Hypothalamus (tissue), 51 donors: ENCODE data around the gene KCNMB2.

Source experiments
- DNase-seq, 51 donors: peaks; one replicate each; lab custom pipeline; 2025; lab: John Stamatoyannopoulos, UW

The KCNMB2 gene

DNA sequence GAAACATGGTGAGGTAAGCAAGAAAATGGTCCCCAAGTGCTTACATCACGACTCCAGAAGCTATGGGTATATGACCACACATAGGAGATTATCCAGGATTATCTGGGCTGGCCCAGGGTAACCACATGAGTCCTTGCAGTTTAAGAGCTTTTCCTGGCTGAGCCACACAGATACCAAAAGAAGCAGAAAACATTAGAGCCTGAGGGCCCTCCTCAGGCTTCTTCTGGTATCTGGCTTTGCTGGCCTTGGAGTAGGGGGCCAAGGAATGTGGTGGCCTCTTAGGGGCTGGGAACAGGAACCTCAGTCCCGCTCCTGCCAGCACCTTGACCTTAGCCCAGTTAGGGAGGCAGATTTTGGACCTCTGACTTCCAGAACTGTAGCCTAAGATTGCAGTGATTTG, 259.1 kb downstream of the KCNMB2 start:
- no peak for DNase-seq

DNA sequence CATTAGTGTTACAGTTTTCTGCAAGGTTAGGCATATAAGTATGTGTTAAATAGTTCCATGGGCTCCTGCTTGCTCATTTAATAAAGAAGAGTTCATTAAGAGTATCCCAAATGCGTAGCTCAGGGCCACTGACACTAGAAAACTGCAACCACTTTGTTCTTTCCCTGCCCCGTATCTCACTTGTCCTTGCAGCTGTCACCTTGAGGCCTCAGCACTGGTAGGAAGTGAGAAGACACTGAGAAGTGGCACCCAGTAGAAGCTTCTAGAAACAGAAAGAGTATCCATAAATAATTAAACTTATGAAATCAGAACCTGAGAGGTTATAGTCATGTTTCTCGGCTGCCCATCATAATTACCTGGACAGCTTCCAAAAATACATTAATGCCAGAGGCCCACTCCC, 266.0 kb downstream of the KCNMB2 start:
- no peak for DNase-seq

DNA sequence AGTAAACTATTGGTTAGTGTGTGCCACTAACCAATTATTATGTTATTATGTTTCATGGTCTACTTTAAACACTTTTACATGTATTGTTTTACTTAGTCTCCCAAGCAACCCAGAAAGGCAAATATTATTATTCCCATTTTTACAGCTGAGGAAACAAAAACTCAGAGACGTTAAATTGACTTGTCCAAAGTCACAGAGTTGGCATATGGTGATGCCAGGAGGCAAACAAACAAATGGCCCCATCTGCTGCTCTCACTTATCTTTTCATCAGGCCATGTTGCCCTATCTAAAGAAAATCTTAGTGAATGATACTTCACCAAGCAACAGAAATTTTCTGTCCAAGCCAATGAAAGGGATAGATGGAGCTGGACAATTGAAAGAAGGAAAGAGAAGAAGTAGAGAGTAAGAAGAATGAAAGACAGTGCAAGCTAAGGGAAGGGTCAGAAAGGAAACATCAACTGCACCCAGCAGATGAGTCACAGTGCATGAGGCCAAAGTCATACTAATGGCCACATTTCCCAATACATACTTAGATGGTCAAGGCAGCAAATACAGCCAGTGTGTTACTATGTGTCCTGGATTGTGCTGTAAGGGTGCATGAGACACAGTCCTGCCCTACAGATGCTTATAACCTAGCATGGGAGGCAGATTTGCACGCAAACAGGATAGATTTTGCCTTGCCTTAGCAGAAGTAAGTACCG, 266.9 kb downstream of the KCNMB2 start:
- no peak for DNase-seq

DNA sequence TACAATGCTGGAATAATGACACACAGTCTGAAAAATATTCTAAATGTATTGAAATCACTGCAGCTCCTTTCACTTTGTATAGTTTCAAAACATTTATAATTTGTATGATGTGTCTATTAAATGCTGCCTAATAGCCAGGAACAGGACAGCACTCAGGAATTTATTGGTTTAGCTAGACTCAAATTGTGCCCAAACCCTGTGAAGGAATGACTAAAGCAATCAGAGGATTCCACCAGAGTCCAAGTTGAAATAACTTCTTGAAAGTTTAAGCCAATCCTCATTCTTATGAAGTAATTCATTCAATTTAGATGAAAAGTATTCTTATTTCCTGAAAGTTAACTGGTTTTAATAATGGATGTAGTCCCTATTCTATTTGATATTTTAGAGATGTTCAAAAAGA, 268.4 kb downstream of the KCNMB2 start:
- DNase-seq = no peak

DNA sequence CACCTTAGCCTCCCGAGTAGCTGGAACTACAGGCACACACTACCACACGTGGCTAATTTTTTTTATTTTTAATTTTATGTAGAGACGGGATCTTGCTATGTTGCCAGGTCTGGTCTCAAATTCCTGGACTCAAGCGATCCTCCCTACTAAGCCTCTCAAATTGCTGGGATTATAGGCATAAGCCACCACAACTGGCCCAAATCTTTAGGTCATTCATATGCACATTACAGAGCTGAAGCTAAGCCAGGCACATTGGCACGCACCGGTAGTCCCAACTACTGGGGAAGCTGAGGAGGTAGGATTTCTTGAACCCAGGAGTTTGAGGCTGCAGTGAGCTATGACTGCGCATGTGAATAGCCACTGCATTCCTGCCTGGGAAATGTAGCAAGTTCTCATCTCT, 269.5 kb downstream of the KCNMB2 start:
- no peak for DNase-seq

DNA sequence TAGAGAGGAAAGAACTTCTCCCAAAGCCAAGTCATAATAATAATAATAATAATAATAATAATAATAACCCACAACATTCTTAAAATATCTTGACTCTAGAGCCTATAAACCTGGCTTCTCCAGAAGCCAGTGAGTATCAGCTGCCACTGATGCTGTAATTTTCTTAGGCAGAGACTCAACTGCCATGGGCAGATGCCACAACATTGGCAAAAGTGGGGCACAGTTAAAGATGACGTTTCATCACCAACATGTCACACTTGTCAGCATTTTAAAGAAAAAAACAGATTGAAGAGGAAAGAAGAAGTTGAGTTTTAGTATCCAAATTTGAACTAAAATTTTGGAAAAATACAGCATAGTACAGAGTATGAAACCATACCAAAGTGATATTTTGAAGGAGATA, 270.4 kb downstream of the KCNMB2 start:
- DNase-seq = no peak

DNA sequence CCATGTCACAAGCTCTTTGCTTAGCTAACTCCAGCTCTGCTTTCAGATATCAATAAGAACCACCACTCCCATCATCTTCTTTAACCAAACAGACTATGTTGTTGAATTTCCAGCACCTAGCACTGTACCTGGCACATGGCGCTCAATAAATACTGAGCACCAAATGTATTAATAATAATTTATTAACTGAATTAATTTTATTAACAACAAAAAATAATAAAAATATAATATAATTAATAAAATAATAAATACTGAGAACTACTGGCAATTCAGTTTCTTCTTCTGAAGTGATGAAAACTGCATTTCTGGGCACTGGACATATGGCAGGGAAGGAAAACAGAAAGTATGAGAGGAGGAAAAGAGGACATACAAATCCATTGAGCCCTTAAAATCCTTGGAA, 271.5 kb downstream of the KCNMB2 start:
- DNase-seq = no peak

DNA sequence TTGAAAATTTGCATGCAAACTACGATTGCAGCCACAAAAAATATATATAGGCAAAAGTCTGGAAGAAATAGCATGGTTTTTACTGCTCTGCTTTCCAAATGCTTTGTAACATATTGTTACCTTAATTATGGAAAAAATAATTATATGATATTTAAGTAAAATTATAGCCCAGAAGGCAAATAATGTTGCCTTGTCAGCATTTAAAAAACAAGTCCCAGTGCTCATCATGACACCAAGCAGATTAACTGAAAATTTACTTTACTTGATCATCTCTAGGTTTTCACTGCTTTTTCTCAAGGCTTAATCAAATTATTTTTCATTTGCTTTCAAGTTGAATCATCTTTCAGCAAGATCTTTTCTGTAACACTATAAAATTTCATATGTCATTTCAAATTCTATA, 272.5 kb downstream of the KCNMB2 start:
- no peak for DNase-seq

DNA sequence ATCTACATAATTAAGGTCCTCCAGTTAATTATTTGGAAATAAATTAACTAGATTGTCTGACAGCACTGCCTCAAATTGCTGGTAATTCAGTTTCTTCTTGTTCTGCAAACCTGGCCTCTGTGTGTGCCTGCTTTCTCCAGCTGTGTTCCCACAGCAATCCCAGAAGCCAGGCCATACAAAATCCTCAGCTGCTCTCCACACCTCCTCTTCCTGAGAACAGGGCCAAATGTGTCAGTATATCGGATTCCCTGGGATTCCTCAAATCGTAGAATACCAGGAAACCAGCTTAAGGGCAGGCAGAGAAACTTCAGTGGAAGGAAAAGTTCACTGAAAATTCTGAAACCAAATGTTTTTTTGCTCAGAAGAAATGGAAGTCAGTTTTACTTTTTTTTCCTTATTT, 273.9 kb downstream of the KCNMB2 start:
- DNase-seq = no peak

DNA sequence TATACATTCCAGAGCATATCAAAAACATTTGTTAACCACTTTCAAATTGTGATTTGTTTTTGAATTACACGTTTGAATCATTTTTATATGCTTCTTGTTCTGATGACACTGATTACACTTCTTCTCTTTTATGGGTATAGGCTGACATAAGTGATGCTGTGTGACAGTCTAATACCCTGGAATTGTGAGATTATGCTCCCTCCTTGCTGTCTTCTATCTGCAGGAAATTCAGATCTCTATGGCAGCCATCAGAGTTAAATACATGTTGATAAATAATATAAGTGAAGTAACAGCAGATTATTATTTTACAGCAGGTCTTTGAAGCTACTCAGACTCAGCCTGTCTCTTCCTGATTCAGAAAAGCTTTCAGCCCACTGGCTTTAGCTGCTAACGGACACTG, 286.5 kb downstream of the KCNMB2 start:
- no peak for DNase-seq

DNA sequence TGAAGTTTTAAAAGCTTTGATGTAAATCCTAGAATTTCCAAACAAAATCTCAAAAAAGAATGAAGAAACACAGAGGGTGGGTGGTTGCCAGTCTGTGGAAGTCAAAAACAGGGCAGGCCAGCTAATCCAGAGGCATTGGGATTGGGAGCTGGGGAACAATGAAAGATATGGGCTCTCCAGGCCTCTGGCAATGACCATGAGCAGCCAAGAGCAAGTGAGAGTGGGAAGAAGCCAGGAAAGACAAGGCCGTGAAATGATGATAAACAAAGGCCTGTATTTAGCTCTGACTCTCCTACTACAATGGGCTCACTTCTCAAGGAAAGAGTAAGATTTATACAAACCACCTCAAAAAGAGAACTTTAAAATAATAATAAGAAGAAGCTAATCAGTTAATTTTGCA, 286.9 kb downstream of the KCNMB2 start:
- DNase-seq = no peak

DNA sequence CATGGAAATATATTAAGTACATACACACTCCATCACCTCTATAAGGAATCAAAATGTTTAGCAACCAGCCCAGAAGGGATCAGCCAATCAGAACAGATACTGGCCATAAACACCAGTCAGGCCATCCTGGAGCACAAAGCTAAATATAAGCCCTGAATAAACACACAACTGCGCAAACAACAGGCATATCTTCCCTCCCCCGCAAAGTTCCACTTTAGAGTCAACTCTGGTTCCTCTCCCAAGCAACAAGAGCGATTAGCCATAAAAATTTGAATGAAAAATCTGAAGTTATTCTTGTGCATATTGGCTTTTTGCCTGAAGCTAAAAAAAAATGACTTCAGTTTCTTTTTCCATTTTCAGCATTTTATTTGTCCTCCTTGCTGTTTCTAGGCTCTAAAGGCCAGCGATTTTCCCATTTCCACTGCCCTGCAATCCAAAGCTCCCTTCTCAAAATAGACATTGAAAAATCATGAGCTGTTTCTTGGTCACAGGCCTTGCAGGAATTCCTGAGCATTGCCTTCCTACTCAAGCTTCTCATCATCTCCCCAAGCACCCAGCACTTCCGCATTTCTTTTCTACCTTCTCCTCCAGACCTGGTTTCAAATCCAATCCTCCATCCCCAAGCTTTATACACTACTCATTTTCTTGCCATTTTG, 287.5 kb downstream of the KCNMB2 start:
- DNase-seq = no peak

DNA sequence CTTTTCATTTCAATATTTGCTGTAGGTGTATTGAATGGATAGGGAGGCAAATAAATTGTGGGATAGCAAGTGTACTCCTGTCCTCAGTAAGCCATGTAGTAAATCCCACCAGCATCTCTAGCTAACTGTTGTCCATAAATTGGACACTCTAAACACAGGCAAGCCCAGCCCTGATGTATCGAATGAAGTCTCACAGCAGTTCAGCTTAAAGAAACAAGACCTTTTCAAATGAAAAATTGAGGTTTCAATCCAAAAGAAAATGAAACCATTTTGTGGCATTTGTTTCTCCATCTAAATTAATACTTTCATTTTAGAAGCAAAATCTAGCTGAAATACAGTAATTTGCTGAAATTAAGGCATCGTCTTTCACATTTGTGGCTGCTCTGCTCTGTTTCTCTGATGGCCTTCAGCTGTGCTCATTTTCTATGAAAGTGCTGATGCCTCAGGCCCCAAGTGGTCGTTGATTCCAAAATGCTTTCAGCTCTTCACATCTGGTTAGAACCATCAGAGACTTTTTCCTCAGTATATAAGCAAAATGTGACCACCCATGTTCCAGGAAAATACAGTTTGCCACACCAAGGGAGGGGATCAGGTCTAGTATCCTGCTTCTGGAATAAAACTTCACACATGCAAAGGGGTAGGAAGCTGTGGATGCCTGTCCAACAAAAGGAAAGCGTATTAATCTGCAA, 290.3 kb downstream of the KCNMB2 start:
- no peak for DNase-seq

DNA sequence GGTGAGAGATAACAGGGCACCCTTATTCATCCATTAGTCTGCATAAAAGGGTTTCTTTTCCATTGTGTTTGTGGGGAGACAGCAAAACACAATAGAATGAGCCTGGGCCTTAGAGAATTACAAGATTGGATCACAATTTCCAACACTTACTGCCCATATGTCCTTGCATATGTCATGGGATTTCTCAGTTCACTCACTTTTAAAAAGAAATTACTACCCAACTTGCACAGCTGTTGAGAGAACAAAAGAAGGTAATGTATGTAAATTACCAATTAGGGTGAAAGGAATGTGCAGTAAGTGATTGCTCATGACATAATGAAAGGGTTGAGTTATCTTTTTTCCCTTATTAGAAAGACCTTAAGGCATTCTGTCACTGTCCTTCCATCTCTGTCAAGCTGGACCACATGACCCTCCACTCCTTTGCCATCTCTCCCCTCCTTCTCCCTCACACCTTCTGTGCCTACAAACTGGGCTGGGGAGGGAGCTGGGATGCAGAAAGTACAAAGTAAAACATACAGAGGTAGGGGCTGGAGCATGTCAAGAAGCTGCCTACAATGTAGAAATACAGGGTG, 291.1 kb downstream of the KCNMB2 start:
- DNase-seq = no peak

DNA sequence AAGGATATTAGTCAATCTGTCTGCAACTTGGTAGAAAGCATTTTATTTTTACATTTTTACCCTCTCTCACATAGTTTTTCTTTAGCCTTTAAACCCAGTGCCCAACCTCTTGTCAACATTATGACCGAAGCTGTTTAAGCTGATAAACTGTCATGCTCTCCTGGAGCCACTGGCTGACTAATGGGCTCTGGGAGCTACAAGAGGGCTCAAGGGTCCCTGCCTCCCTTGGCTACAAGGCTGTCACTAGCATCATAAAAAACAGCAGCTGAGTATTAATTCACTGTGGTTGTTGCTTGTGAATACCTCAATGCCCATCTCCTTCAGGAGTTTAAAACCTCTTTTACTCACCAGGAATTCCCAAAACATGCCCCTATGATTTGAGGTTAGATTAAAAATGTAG, 297.5 kb downstream of the KCNMB2 start:
- DNase-seq = no peak

DNA sequence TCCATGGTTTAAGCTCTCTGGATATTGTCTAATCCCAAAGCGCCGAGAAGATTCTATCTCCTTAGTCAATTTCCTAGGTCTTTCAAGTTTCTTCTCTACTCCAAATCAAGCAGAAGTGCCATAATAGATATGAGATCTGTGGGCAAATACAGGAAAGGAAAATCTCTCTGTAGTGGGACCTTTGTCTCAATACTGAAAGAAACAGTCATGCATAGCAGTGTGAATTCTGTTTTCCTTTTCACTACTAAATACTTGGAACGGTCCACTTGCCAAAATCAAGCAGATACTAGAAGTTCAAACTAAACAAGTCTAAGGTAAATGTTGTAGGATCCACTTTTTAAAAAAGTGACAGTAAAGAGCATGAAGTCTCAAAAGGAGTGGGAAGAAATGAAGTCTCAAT, 298.8 kb downstream of the KCNMB2 start:
- DNase-seq = no peak

DNA sequence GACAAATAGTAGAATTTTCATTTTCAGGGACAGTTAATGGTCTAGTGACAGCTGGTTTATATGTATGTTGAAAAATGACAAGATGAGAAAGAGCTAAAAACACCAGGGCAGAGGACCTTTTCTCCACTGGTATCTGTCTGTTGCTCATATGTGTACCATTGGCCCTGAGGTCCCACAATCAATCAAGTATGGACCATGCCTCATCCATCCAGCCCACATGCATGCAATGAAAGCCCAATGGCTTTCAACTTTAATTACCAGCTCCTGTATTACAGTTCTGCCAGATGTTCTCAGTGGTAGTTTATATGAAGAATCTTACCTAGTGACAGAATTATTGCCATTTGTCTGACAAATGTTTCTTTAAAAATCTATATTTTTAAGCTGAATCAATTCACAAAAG, 301.3 kb downstream of the KCNMB2 start:
- no peak for DNase-seq

DNA sequence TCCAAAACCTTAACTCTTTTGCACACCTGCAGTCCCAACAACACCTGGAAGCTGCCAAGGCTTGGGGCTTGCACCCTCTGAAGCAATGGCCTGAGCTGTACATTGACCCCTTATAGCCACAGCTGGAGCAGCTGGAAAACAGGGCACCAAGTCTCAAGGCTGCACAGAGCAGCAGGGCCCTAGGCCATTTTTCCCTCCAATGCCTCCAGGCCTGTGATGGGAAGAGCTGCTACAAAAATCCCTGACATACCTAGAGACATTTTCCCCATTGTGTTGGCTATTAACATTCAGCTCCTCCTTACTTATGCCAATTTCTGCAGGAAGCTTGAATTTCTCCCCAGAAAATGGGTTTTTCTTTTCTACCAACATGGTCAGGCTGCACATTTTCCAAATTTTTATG, 304.4 kb downstream of the KCNMB2 start:
- DNase-seq = no peak

DNA sequence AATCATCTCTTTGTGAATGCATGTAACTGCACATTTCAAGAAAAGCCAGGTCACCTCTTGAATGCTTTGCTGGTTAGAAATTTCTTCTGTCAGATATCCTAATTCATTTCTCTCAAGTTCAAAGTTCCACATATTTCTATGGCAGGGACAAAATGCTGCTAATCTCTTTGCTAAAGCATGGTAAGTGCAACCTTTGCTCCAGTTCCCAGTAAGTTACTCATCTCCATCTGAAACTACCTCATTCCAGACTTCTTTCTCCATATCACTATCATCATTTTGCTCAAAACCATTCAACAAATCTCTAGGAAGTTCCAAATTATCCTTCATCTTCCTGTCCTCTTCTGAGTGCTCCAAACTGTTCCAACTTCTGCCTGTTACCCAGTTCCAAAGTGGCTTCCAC, 304.8 kb downstream of the KCNMB2 start:
- no peak for DNase-seq

DNA sequence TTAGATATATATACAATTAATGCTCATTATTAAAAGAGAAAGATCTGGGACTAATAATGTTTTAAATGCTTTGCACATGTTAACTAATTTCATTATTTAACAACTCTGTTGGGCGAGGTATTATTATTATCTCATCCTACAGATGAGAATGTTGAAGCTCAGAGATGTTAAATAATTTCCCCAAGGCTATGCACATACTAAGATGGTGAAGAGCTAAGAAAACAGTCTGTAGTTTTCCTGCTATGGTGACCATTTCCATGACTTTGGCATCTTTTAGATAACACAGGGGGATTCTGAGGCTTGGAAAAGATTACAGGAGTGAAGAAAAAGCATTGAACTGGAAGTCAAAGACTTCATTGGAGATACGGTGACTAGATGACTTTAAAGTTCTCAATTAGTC, 308.7 kb downstream of the KCNMB2 start:
- no peak for DNase-seq

DNA sequence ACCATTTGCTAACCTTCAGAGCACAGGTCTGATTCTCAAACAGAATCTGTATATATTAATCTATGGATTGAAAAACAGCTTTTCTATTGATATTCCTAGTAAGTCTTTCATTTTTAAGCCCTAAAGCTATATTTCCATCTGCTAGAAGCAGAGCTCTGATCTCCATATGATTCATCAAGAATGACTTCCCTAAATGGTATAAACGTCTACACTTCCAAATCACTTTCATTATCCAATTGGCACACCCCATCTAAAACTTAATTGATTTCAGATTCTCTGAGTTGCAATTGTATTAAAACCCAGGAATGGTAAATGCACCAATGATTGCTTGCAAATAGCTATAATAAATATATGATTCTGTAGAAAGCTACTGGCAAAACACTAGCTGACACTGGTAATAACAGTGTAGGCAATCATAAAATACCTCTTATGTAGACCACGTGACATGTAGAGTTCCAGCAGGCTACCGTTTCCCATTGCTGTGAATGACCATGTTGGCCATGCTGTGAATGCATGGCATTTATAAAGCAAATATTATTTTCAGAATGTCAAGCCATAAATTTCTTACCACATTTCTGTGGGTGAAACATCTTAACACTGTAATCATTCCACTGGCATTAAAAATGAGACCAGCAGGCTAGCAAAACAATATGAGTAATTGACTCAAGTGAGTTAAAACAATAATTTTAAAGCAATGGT, 309.3 kb downstream of the KCNMB2 start:
- DNase-seq = no peak
